B cell (primary cell): ENCODE data around the gene RNF126.

Experiments used
- CTCF ChIP-seq: fragments of 200-600 bp; IDR thresholded peaks from one replicate; pipeline ENCODE4 v1.8.0; 2022; ENCODE audit warnings: antibody characterized with exemption, mild to moderate bottlenecking
- EZH2 ChIP-seq: IDR thresholded peaks from 2 replicates; pipeline ENCODE4 v1.6.1; 2012; ENCODE audit warnings: borderline replicate concordance, low read depth, mild to moderate bottlenecking, moderate library complexity, low read length; ENCODE audit not compliant: insufficient read depth, poor library complexity, severe bottlenecking

DNA sequence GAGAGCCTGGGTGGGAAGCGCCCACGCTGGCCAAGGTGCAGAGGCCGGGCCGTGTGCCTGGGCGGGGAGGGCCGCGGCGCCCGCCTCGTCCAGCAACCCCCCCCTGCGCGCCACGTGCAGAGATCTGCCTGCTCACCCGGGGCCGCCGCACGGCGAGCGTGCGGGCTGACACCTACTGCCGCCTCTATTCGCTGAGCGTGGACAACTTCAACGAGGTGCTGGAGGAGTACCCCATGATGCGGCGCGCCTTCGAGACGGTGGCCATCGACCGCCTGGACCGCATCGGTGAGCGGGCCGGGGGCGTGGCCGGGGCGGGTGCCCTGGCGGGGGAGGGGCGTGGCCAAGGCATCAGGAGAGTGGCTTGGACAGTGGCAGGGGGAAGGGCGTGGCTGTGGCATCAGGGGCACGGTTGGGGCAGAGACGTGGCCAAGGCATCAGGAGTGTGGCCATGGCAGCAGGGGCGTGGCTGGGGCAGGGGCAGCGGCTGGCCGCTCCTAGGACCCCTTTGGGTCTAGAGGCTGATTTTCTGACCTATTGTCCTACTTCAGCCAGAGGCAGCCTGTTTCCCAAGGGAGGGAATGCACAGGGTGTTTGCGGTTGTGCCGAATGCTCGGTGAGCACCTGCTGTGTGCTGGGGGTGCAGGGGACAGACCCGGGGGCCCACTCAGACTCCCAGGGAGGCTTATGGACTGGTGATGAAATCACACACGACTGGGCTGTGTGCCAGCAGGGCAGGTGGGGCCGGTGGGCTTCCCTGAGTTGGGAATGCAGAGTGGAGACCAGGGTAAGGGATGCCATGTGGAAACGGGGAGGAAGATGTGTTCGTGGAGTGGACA lies 49.1 kb downstream of the RNF126 start:
- TF ChIP-seq CTCF, result no peak
- TF ChIP-seq EZH2, result no peak
